Left ventricle myocardium inferior (tissue), 1 donor: ENCODE results near the gene PLA2G4D. TPM values are rescaled to one million over a fixed set of nuclear protein-coding genes. Genes with fewer than 3 reads are reported as not detected.

Experiments
- DNase-seq: peaks from one replicate; pipeline ENCODE4 v3.0.0-alpha.2; 2020
- H3K27ac ChIP-seq: fragments of 200-600 bp; replicated peaks from 2 replicates; pipeline ENCODE4 v1.8.0; 2021
- H3K27me3 ChIP-seq: fragments of 200-600 bp; 2 replicates; pipeline ENCODE4 v1.8.0; 2021; ENCODE audit warnings: low read depth
- H3K36me3 ChIP-seq: fragments of 200-600 bp; 2 replicates; pipeline ENCODE4 v1.8.0; 2021
- H3K4me1 ChIP-seq: fragments of 200-600 bp; 2 replicates; pipeline ENCODE4 v1.8.0; 2021
- H3K4me3 ChIP-seq: fragments of 200-600 bp; 2 replicates; pipeline ENCODE4 v1.8.0; 2021; ENCODE audit warnings: mild to moderate bottlenecking, moderate library complexity
- H3K9me3 ChIP-seq: fragments of 200-600 bp; replicated peaks from 2 replicates; pipeline ENCODE4 v1.8.0; 2021
- intact Hi-C: fragments of 100-400 bp; cut with micrococcal nuclease; formaldehyde crosslinking; loops from one replicate; pipeline ENCODE4 v1.11.0; 2022
- total RNA-seq: library from RNA; stranded (reverse); fragmentation: NEBNext Ultra II Directional; extraction: Animal tissue kit (Norgen Biotek cat#: 25700); gene quantifications from one replicate; pipeline ENCODE4 v1.2.1, GENCODE V29; 2021
- TF ChIP-seq, protein P1 (sequence below): fragments of 200-600 bp; IDR thresholded peaks from 2 replicates; pipeline ENCODE4 v1.8.0; 2021; ENCODE audit warnings: antibody characterized with exemption, mild to moderate bottlenecking, borderline replicate concordance
- donor health status: DM: no; HTN: yes; CAD: no; lungs with severe emphysema.

PLA2G4D gene
- total RNA-seq, 1 donor from 2014 or later: not detected

DNA sequence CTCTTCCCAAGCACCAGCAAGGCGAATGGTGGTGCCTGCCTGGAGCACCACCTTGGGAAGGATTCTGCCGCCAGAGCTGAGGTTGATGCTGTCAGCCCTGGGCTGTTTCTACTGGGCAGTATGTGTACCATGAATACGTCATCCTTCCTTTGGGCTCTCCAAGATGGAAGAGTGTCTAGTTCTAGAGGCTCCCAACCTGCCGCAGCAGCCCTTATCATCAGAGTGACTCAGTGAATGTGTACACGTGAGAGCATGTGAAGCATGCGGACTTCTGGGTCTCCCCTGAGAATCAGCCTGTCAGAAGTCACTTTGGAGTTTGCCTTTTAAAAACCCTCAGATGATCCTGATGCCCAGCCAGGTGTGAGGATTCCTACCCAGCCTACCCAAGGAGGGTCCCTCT lies 20.9 kb downstream of the PLA2G4D start:
- DNase-seq: no peak
- TF ChIP-seq, protein P1, sequence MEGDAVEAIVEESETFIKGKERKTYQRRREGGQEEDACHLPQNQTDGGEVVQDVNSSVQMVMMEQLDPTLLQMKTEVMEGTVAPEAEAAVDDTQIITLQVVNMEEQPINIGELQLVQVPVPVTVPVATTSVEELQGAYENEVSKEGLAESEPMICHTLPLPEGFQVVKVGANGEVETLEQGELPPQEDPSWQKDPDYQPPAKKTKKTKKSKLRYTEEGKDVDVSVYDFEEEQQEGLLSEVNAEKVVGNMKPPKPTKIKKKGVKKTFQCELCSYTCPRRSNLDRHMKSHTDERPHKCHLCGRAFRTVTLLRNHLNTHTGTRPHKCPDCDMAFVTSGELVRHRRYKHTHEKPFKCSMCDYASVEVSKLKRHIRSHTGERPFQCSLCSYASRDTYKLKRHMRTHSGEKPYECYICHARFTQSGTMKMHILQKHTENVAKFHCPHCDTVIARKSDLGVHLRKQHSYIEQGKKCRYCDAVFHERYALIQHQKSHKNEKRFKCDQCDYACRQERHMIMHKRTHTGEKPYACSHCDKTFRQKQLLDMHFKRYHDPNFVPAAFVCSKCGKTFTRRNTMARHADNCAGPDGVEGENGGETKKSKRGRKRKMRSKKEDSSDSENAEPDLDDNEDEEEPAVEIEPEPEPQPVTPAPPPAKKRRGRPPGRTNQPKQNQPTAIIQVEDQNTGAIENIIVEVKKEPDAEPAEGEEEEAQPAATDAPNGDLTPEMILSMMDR: no peak
- Histone ChIP-seq H3K27me3 (peaks cover 16% of the 10 kb centered on the region), H3K9me3 (no peaks in the 10 kb centered on the region), H3K36me3 (no peaks in the 10 kb centered on the region), H3K27ac (no peak overlapping the region), H3K4me1 (no peaks in the 10 kb centered on the region), H3K4me3 (no peak overlapping the region)
- intact Hi-C loops: loop anchor here (10.0 kb wide), 1 partner anchor 61 kb away; no protein-coding TSS in a partner anchor

DNA sequence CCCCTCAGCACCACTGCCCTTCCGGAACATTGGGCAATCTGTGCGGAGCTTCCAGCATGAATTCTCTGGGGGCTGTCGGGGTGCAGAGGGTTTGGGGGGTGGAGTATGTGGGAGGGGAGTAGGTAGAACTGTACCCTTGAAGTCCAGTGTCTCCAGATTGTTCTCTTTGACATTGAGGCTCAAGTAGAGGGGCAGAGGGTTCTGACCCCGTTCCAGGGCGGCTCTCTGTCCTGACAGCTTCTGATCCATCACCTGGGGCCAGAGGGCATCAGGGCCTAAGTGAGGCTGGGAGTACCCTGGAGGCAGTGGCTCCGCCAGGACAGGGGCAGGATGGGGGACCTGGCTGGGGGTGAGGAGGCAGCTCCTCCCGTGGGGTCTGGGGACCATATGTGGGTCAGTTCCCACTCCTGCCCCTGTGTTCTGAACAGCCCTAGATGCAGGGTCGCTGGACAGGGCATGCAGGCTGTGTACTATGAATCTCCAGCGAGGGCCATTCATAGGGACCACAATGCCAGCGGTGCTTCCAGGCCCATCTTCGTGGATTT lies 22.1 kb downstream of the PLA2G4D start:
- intact Hi-C loops: loop anchor here (10.0 kb wide), 1 partner anchor 63 kb away; no protein-coding TSS in a partner anchor
- DNase-seq: no peak
- Histone ChIP-seq H3K4me1 (no peaks in the 10 kb centered on the region), H3K4me3 (no peak overlapping the region), H3K27me3 (peaks cover 16% of the 10 kb centered on the region), H3K9me3 (no peaks in the 10 kb centered on the region), H3K36me3 (no peaks in the 10 kb centered on the region), H3K27ac (no peak overlapping the region)
- TF ChIP-seq, protein P1: no peak

DNA sequence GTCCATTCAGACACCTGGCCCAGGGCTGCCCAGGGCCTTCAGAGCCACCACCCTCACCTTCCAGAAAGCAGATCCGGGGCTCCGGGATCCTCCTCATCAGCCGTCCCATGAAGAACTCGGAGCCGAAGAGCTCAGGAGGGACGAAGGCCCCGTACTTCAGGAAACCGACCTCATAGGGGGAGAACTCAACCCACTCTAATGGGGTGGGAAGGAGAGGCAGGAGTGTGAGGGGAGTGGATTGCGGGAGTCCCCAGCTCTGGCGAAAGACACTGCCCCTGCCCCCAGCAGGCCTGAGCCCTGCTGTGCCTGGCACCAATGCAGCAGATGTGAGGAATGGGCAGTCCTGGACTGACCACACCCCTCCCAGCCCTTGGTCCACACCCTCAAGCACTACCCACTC lies 22.6 kb downstream of the PLA2G4D start:
- Histone ChIP-seq H3K4me3 (no peak overlapping the region), H3K9me3 (no peaks in the 10 kb centered on the region), H3K4me1 (peaks cover under 1% of the 10 kb centered on the region), H3K36me3 (no peaks in the 10 kb centered on the region), H3K27me3 (peaks cover 16% of the 10 kb centered on the region), H3K27ac (no peak overlapping the region)
- no peak for DNase-seq
- TF ChIP-seq, protein P1: no peak
- intact Hi-C loops: loop anchor here (10.0 kb wide), 1 partner anchor 63 kb away; no protein-coding TSS in a partner anchor

DNA sequence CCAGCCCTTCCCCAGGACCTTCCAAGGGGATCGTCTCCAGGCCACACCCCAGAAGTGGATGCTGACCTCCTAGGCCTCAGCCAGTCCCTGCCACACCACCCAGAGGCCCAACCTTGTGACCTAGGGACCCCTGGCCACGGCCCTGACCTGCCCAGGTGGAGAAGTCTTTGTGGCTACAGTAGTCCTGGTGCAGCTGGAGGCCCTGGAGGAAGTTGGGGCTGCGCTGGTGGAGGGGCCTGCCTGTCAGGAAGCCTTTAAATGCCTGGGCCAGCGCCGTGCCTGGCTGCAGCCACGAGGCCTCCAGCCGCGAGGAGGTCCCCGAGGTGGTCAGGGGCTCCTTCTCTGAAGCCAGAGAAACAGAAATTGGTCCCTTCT lies 23.4 kb downstream of the PLA2G4D start:
- Histone ChIP-seq H3K36me3 (no peaks in the 10 kb centered on the region), H3K9me3 (no peaks in the 10 kb centered on the region), H3K4me3 (no peak overlapping the region), H3K27me3 (peaks cover 16% of the 10 kb centered on the region), H3K4me1 (peaks cover 3% of the 10 kb centered on the region), H3K27ac (no peak overlapping the region)
- no peak for DNase-seq
- intact Hi-C loops: loop anchor here (10.0 kb wide), 1 partner anchor 64 kb away; no protein-coding TSS in a partner anchor
- TF ChIP-seq, protein P1: no peak

DNA sequence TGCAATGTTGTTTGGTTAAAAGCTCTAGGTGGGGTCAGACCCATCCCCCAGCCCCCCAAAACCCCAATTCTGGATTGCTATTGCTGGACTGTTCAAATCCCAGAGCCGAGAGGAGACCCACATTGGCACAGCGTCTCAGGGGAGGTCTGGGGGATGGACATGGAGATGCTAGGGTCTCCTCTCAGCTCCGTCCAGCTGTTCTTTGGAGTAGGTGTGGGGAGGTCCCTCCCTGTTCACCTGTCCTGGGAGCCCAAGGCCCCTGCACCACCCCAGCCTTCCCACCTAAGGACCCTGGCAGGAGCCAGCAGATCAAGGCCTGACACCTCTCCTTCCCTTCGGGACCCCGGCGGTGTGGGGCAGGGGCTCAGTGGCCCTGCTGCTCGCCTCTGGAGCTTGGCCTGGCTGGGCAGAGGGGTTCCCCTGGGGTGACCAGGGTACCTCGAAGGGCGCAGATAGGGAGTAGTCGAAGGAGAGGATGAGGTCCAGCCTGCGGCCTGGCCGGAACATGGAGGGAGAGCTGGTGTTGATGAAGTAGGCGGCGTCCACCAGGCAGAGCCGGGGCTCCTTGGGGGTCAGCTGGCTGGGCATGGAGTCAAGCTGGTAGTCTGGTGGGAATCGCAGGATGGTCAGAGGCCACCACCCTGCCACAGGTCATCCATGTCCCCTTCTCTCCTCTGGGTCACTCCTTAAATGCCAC lies 23.9 kb downstream of the PLA2G4D start:
- intact Hi-C loops: loop anchor here (10.0 kb wide), 1 partner anchor 64 kb away; no protein-coding TSS in a partner anchor
- H3K27me3 ChIP-seq: peaks cover 16% of the 10 kb centered on the region
- H3K36me3 ChIP-seq: no peaks in the 10 kb centered on the region
- TF ChIP-seq, protein P1: no peak
- peaks cover 3% of the 10 kb centered on the region for H3K4me1 ChIP-seq
- H3K4me3 ChIP-seq: no peak overlapping the region
- H3K27ac ChIP-seq: no peak overlapping the region
- H3K9me3 ChIP-seq: no peaks in the 10 kb centered on the region
- no peak for DNase-seq
